Breast epithelium (tissue), 4 donors: ENCODE results near the gene SMAD6. TPM values are rescaled to one million over a fixed set of nuclear protein-coding genes. Genes with fewer than 3 reads are reported as not detected.
A peak's percentile ranks its signal among the peaks of the same experiment; 100 is the strongest.

ENCODE experiments used
- DNase-seq, 2 donors: peaks; one replicate each; pipeline ENCODE4 v3.0.0-alpha.2; 2019; ENCODE audit warnings: low spot score in 2 of 2
- H3K27ac ChIP-seq, 2 donors: fragments of 200-600 bp; sonication (generic) in 1 of 2; one replicate each; pipeline ENCODE4 v1.5.1; 2016 to 2019; ENCODE audit warnings: mild to moderate bottlenecking in 1 of 2
- H3K27me3 ChIP-seq, 2 donors: fragments of 200-600 bp; sonication (generic) in 1 of 2; one replicate each; pipeline versions ENCODE4 v1.5.1 to v1.6.0; 2017 to 2019; ENCODE audit warnings: control low read depth in 1 of 2, mild to moderate bottlenecking in 1 of 2
- H3K36me3 ChIP-seq: fragments of 200-600 bp; one replicate; pipeline ENCODE4 v1.5.1; 2019
- H3K4me1 ChIP-seq, 2 donors: fragments of 200-600 bp; sonication (generic); one replicate each; pipeline ENCODE4 v1.5.1; 2016 to 2019; ENCODE audit warnings: control low read depth in 1 of 2
- H3K4me3 ChIP-seq, 3 donors: fragments of 200-600 bp; sonication (generic); 1 replicate in 2 of 3; 2 replicates in 1 of 3; pipeline ENCODE4 v1.5.1; 2016 to 2019; ENCODE audit warnings: mild to moderate bottlenecking in 3 of 3, moderate library complexity in 2 of 3
- H3K9me3 ChIP-seq, 2 donors: fragments of 200-600 bp; sonication (generic) in 1 of 2; one replicate each; pipeline ENCODE4 v1.5.1; 2016 to 2019; ENCODE audit warnings: control low read depth in 1 of 2
- POLR2A ChIP-seq: fragments of 450-650 bp; IDR thresholded peaks from one replicate; pipeline ENCODE4 v1.6.1; 2016; ENCODE audit warnings: antibody characterized with exemption, mild to moderate bottlenecking, moderate library complexity
- POLR2AphosphoS5 ChIP-seq, 3 donors: sonication (generic); formaldehyde crosslinking; IDR thresholded peaks; one replicate each; pipeline ENCODE4 v1.6.1; 2017; ENCODE audit warnings: antibody characterized with exemption in 3 of 3
- intact Hi-C: fragments of 100-400 bp; cut with DNase I; formaldehyde crosslinking; loops from one replicate; pipeline ENCODE4 v1.15.1; 2023; ENCODE audit warnings: low total_unique reads
- total RNA-seq, 3 donors: library from RNA; depleted of rRNA; stranded (reverse); fragments of >200 nt; gene quantifications; one replicate each; pipeline ENCODE4 v1.1.0, GENCODE V29; 2016
- TF ChIP-seq, protein P1 (sequence below), 3 donors: fragments of 450-650 bp; IDR thresholded peaks; one replicate each; pipeline ENCODE4 v1.5.1; 2016 to 2017; ENCODE audit warnings: antibody characterized with exemption in 3 of 3, mild to moderate bottlenecking in 3 of 3, moderate library complexity in 3 of 3

The SMAD6 gene
- total RNA-seq, 3 donors from 2014 or later, result 7.6 to 22.6 (median 13.4) TPM

DNA sequence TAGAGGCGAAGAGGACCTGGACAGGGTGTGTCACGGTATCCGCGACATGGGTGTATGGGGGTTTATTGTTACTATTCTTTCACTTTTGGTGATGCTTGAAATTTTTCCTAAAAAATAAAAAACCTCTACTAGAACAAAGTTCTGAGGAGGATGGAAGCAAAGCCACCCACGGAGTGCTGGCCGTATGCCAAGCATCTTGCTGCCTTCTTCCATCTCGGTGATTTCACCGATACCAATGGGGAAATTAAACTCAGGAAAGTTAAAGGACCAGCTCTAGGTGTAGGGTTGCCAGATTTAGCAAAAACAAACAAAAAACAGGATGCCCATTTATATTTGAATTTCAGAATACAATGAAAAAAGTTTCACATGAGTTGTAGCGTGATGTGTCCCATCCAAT, 33.9 kb downstream of the SMAD6 start:
- no peak for DNase-seq
- Histone ChIP-seq H3K4me3 (no peak overlapping the region), H3K36me3 (no peaks in the 10 kb centered on the region), H3K9me3 (no peaks in the 10 kb centered on the region), H3K27ac (peak overlapping the region in 1 of 2 donors; percentile 49), H3K27me3 (no peaks in the 10 kb centered on the region), H3K4me1 (no peaks in the 10 kb centered on the region)
- TF ChIP-seq POLR2A (no peak), POLR2AphosphoS5 (IDR thresholded peaks at IDR 0.05) (no peak)
- TF ChIP-seq, protein P1, sequence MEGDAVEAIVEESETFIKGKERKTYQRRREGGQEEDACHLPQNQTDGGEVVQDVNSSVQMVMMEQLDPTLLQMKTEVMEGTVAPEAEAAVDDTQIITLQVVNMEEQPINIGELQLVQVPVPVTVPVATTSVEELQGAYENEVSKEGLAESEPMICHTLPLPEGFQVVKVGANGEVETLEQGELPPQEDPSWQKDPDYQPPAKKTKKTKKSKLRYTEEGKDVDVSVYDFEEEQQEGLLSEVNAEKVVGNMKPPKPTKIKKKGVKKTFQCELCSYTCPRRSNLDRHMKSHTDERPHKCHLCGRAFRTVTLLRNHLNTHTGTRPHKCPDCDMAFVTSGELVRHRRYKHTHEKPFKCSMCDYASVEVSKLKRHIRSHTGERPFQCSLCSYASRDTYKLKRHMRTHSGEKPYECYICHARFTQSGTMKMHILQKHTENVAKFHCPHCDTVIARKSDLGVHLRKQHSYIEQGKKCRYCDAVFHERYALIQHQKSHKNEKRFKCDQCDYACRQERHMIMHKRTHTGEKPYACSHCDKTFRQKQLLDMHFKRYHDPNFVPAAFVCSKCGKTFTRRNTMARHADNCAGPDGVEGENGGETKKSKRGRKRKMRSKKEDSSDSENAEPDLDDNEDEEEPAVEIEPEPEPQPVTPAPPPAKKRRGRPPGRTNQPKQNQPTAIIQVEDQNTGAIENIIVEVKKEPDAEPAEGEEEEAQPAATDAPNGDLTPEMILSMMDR (IDR thresholded peaks at IDR 0.05), result no peak
- intact Hi-C loops, result no loop called here

DNA sequence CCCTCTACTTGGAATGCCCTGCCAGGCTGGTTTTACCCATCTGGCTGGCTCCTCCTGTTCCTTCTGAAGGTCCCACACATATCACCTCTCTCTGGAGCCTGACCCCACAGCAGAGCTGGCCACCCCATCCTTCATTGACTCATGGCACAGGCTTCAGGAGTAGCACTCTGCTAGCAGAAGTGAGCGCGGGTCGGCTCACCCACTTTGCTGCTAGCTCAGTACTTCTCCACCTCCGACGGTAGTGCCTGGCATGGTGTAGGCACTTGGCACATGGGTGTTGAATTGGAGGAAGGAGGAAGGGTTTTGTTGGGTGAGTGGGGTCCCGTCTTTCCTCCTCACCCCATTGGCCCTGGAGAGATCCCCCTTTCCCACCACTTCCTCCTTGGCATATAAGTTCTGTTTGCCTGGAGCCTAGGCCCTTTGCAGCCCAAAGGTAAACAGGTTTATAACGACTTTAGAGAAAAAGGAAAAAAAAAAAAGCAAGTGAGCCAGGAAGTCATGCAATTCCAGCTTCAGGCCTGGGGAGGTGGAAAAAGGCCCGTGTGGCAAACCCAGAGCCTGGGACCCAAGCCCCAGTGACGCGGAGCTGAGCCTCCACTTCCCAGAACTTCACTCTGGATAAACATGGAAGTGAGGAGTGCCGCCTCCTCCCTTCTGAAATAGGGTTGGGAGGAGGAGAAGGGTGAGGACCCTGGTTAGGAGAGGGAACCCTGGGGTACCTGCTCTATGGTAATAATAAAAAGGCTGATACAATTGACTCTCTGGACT, 35.4 kb downstream of the SMAD6 start:
- Histone ChIP-seq H3K9me3 (no peaks in the 10 kb centered on the region), H3K27me3 (no peaks in the 10 kb centered on the region), H3K4me3 (no peak overlapping the region), H3K36me3 (no peaks in the 10 kb centered on the region), H3K27ac (no peak overlapping the region), H3K4me1 (no peaks in the 10 kb centered on the region)
- DNase-seq, result no peak
- intact Hi-C loops, result no loop called here
- TF ChIP-seq POLR2AphosphoS5 (IDR thresholded peaks at IDR 0.05) (no peak), POLR2A (no peak)
- TF ChIP-seq, protein P1 (IDR thresholded peaks at IDR 0.05), result no peak

DNA sequence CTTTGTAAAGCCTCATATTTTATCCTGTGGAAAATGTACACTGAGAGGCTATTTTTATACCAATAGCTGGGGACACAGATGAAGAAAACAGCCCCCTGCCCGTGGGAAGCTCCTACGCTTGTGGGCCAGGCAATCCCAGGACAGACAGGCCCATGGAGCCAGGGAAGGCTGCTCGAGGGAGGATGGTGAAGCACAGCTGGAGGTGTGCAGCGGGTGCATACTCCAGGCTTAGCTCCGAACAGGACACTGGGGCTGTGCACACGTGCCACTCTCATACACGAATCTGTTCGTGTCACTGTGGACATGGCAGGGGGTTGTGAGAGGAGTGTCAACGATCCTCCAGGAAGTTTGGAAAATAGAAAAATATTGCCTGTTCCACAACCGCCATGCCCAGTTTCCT, 36.1 kb downstream of the SMAD6 start:
- Histone ChIP-seq H3K4me3 (no peak overlapping the region), H3K36me3 (no peaks in the 10 kb centered on the region), H3K9me3 (no peaks in the 10 kb centered on the region), H3K4me1 (no peaks in the 10 kb centered on the region), H3K27me3 (no peaks in the 10 kb centered on the region), H3K27ac (no peak overlapping the region)
- no peak for DNase-seq
- intact Hi-C loops, result no loop called here
- TF ChIP-seq, protein P1 (IDR thresholded peaks at IDR 0.05), result no peak
- no peak for TF ChIP-seq POLR2A
- TF ChIP-seq POLR2AphosphoS5 (IDR thresholded peaks at IDR 0.05), result no peak

DNA sequence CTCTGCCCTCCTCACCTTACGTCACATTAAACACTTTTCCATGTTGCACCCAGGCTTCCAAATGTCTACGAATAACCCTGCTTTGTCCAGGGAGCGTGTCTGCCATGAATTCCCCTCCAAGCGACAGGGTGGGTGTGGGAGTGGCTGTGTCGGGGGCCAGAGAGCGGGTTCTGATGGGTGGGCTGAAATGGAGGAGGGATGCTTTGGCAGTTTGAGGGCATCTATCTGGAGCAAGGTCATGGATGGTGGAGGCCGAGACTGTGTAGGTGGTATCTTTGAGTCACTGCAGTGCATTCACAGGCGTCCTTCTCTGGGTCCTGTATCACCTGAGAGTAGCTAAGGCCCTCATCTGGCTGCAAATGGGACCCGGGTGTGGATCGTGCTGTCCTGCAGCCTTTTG, 36.6 kb downstream of the SMAD6 start:
- no peak for TF ChIP-seq POLR2A
- TF ChIP-seq, protein P1 (IDR thresholded peaks at IDR 0.05), result no peak
- no peak for TF ChIP-seq POLR2AphosphoS5 (IDR thresholded peaks at IDR 0.05)
- H3K9me3 ChIP-seq, result no peaks in the 10 kb centered on the region
- no peak overlapping the region for H3K4me3 ChIP-seq
- no peak for DNase-seq
- no peaks in the 10 kb centered on the region for H3K27me3 ChIP-seq
- H3K27ac ChIP-seq, result no peak overlapping the region
- no peaks in the 10 kb centered on the region for H3K36me3 ChIP-seq
- intact Hi-C loops, result no loop called here
- no peaks in the 10 kb centered on the region for H3K4me1 ChIP-seq

DNA sequence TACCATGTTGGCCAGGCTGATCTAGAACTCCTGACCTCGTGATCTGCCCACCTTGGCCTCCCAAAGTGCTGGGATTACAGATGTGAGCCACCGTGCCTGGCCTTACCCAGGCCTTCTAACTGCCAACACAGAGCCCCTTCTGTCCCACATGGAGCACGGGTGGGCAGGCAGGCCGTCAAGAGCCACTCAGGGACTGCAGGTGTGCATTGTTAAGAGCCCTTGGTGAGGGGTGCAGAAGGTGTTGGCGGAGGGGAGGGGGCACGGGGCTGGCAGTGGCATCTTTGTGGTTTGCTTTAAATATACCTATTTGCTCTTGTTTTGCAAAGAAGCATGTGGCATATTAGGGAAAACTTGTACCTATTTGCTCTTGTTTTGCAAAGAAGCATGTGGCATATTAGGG, 37.3 kb downstream of the SMAD6 start:
- no peak for DNase-seq
- intact Hi-C loops, result no loop called here
- Histone ChIP-seq H3K9me3 (no peaks in the 10 kb centered on the region), H3K27me3 (no peaks in the 10 kb centered on the region), H3K27ac (no peak overlapping the region), H3K4me1 (peaks cover 0 to 7% of the 10 kb centered on the region in 2 donors), H3K4me3 (no peak overlapping the region), H3K36me3 (no peaks in the 10 kb centered on the region)
- TF ChIP-seq, protein P1 (IDR thresholded peaks at IDR 0.05), result no peak
- TF ChIP-seq POLR2AphosphoS5 (IDR thresholded peaks at IDR 0.05) (no peak), POLR2A (no peak)
